Measurements from ENCODE around the gene GAL3ST1. TPM values are rescaled to one million over a fixed set of nuclear protein-coding genes. Genes with fewer than 3 reads are reported as not detected.

Gene GAL3ST1
- polyA plus RNA-seq, 1 experiment = not detected

DNA sequence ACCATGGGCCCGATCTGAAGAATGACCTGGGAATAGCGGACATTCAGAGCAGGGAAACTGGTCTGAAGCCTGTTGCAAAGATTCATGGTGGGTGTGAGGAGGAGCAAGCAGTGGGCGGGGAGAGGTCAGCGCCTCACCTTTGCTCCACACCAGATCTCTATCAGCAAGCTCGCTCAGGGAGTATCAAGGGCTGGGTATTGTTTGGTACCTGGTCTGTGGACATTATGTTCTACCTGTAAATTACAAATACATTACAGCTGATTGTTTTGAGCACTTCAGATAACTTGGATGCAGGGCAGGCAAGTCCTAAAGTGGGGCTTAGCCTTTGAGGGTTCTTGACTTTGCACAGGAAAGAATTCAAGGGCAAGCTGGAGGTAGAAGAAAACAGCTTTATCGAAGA lies 58.2 kb downstream of the GAL3ST1 start:
- Histone ChIP-seq H3K4me3 (ENCODE audit: low read depth, low read length) (no peak overlapping the region), H3K27me3 (ENCODE audit: control insufficient read depth, insufficient read depth, low read length) (peaks cover 4% of the 10 kb centered on the region; the same call in 1 of the 2 replicates), H3K36me3 (ENCODE audit: control insufficient read depth, insufficient read depth, low read length) (no peaks in the 10 kb centered on the region)
- no peak for DNase-seq (ENCODE audit: low read depth)
- ChIA-PET POLR2A (no interaction called here), CTCF (interaction anchor here (1.1 kb wide), 1 partner anchor 31 kb away, joined by 3 read pairs; no protein-coding TSS in a partner anchor)
- TF ChIP-seq, protein P1, sequence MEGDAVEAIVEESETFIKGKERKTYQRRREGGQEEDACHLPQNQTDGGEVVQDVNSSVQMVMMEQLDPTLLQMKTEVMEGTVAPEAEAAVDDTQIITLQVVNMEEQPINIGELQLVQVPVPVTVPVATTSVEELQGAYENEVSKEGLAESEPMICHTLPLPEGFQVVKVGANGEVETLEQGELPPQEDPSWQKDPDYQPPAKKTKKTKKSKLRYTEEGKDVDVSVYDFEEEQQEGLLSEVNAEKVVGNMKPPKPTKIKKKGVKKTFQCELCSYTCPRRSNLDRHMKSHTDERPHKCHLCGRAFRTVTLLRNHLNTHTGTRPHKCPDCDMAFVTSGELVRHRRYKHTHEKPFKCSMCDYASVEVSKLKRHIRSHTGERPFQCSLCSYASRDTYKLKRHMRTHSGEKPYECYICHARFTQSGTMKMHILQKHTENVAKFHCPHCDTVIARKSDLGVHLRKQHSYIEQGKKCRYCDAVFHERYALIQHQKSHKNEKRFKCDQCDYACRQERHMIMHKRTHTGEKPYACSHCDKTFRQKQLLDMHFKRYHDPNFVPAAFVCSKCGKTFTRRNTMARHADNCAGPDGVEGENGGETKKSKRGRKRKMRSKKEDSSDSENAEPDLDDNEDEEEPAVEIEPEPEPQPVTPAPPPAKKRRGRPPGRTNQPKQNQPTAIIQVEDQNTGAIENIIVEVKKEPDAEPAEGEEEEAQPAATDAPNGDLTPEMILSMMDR (IDR thresholded peaks at IDR 0.05; ENCODE audit: insufficient read depth, low read depth, low read length) = no peak

DNA sequence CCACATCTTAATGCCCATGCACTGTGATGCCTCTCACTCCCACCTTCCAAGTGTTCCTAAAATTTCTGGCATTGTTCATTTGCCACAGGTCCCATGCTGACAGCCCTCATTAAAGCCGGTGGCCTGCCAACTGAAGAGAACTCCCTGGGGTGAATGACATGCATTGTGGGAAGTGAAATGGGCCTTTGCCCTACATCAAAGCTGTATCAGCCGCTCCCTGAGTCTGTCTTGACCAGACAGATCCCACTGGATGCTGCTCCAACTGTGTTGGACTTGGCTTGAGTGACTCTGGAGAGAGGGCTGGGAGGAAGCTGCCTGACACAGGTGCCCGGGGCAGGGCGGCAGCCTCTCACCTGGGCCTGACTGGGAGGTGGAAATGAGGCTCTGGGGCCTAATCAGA lies 60.2 kb downstream of the GAL3ST1 start:
- H3K27me3 ChIP-seq (ENCODE audit: control insufficient read depth, insufficient read depth, low read length) = peaks cover 1% of the 10 kb centered on the region; the same call in 1 of the 2 replicates
- no peak overlapping the region for H3K4me3 ChIP-seq (ENCODE audit: low read depth, low read length)
- TF ChIP-seq, protein P1 (IDR thresholded peaks at IDR 0.05; ENCODE audit: insufficient read depth, low read depth, low read length) = no peak
- POLR2A ChIA-PET = interaction anchor here (0.6 kb wide), 1 partner anchor 117 kb away, joined by 16 read pairs; no protein-coding TSS in a partner anchor
- no peaks in the 10 kb centered on the region for H3K36me3 ChIP-seq (ENCODE audit: control insufficient read depth, insufficient read depth, low read length)
- CTCF ChIA-PET = interaction anchor here (1.1 kb wide), 2 partner anchors 10 to 127 kb away, joined by 3 to 4 read pairs; partner anchors contain the start of gene RNF215
- DNase-seq (ENCODE audit: low read depth) = no peak

DNA sequence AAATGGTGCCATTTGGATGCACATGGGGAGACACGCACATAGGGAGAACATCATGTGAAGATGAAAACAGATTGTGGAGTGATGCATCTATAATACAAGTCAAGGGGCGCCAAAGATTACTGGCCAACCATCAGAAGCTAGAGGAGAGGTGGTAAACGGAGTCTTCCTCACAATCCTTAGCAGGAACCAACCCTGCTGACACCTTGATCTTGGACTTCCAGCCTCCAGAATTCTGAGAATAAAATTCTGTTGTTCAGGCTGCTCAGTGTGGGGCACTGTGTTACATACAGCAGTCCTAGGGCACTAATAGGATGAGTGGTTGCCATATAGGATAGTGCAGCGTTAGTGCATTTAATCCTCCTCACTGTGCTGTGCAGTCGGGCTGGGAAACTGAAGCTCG lies 61.0 kb downstream of the GAL3ST1 start:
- ChIA-PET POLR2A (no interaction called here), CTCF (interaction anchor here (0.5 to 1.1 kb wide), 2 partner anchors 10 to 715 kb away, joined by 3 to 4 read pairs; no protein-coding TSS in a partner anchor)
- Histone ChIP-seq H3K4me3 (ENCODE audit: low read depth, low read length) (no peak overlapping the region), H3K36me3 (ENCODE audit: control insufficient read depth, insufficient read depth, low read length) (no peaks in the 10 kb centered on the region), H3K27me3 (ENCODE audit: control insufficient read depth, insufficient read depth, low read length) (peaks cover 1% of the 10 kb centered on the region; the same call in 1 of the 2 replicates)
- DNase-seq (ENCODE audit: low read depth) = no peak
- TF ChIP-seq, protein P1 (IDR thresholded peaks at IDR 0.05; ENCODE audit: insufficient read depth, low read depth, low read length) = no peak

DNA sequence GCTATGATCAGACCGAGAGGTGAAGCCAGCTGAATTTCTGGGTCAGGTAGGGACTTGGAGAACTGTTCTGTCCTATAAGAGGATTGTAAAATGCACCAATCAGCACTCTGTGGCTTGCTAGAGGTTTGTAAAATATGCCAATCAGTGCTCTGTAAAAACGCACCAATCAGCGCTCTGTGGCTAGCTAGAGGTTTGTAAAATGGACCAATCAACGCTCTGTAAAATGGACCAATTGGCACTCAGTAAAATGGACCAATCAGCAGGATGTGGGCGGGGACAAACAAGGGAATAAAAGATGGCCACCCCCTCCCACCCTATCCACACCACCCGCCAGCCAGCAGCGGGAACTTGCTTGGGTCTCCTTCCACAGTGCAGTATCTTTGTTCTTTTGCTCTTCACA lies 62.6 kb downstream of the GAL3ST1 start:
- POLR2A ChIA-PET = no interaction called here
- Histone ChIP-seq H3K36me3 (ENCODE audit: control insufficient read depth, insufficient read depth, low read length) (no peaks in the 10 kb centered on the region), H3K27me3 (ENCODE audit: control insufficient read depth, insufficient read depth, low read length) (peaks cover 2% of the 10 kb centered on the region; the same call in 1 of the 2 replicates), H3K4me3 (ENCODE audit: low read depth, low read length) (no peak overlapping the region)
- TF ChIP-seq, protein P1 (IDR thresholded peaks at IDR 0.05; ENCODE audit: insufficient read depth, low read depth, low read length) = no peak
- DNase-seq (ENCODE audit: low read depth) = no peak
- CTCF ChIA-PET = interaction anchor here (1.0 kb wide), 1 partner anchor 26 kb away, joined by 4 read pairs; no protein-coding TSS in a partner anchor

DNA sequence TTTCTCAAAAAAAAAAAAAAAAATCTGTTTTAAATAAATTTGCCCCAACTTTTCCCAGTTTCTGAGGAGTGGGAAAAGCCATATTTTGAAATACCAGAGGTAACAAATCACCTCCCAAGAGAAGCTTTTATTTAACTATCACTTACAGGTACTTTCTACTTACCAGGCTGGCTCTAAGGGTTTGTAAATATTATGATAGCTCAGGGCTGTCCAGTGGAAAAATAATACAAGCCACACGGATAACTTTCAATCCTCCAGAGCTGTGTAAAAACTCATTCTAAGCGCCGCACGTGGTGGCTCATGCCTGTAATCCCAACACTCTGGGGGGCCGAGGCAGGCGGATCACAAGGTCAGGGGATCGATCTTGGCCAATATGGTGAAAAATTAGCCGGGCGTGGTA lies 63.4 kb downstream of the GAL3ST1 start:
- peaks cover 2% of the 10 kb centered on the region for H3K27me3 ChIP-seq (ENCODE audit: control insufficient read depth, insufficient read depth, low read length)
- no peak for DNase-seq (ENCODE audit: low read depth)
- H3K36me3 ChIP-seq (ENCODE audit: control insufficient read depth, insufficient read depth, low read length) = no peaks in the 10 kb centered on the region
- ChIA-PET CTCF (interaction anchor here (0.6 to 1.0 kb wide), 3 partner anchors 14 to 455 kb away, joined by 3 to 4 read pairs (median 3); no protein-coding TSS in a partner anchor), POLR2A (no interaction called here)
- H3K4me3 ChIP-seq (ENCODE audit: low read depth, low read length) = no peak overlapping the region
- TF ChIP-seq, protein P1 (IDR thresholded peaks at IDR 0.05; ENCODE audit: insufficient read depth, low read depth, low read length) = no peak
